ENCODE measurements around the gene CD2AP.
"Not testable (repeated sequence)": the region's sequence is repeated elsewhere in the genome, so short reads cannot be mapped to it uniquely, and the experiment has no call there.

The CD2AP gene

DNA sequence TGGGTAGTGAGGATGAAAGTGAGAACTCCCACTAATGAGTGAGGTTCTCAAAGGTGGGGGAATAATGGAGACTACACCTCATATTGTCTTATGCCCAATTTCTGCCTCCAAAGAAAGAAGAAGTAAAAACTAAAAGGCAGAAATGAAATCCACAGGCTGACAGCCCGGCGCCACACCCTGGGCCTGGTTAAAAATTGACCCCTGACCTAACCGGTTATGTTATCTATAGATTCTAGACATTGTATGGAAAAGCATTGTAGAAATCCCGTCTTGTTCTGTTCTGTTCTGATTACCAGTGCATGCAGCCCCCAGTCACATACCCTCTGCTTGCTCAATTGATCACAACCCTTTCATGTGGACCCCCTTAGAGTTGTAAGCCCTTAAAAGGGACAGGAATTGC lies 170.0 kb downstream of the CD2AP start:
- DNase-seq = not testable (repeated sequence)

DNA sequence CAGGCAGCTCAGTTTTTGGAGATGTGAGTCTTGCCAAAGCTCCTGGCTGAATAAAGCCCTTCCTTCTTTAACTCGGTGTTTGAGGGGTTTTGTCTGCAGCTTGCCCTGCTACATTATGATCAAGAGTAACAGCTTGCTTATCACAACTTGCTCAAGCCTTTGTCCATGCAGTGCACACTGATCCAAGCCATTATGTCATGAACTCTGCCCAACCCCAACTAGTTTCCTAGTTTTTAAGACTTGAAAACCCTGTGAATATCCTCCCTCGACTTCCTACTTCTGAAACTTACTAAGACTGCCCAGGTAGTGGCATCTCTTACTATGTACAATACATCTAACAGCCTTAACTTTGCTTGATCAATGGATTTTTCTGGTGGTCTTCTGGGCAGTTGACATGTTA lies 170.4 kb downstream of the CD2AP start:
- no peak for DNase-seq

DNA sequence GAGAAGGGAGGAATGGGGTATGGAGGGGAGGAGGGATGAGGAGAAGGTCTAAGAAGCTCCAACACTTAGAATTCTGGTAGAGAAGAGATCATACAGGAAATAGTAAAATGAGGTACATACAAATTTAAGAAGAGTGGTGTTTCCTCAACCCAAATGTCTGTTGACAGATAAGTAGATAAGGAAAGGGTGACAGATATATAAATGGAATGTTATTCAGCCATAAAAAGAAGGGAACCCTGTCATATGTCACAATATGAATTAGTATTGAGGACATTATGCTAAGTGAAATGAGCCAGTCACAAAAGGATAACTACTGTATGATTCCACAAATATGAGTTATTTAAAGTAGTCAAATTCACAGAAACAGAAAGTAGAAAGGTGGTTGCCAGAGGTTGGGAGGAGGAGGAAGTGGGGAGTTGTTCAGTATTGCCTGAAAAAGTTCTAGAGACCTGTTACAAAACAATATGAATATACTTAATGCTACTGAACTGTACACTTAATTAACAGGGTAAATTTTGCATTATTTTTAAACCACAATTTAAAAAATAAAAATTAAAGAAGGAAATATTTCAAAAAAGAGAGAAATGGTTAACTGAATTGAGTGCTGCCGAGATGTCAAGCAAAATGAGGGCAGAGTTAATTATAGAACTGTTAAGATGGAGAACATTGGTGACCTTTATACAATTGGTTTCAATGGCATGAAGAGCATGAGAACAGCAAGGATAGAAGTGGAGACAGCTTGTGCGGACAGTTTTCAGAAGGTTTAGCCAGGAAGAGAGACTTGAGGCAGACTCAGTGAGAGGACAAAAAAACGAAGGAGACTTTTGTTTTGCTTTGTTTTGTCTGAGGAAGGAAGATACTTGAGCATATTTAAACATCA lies 173.2 kb downstream of the CD2AP start:
- DNase-seq = no peak

DNA sequence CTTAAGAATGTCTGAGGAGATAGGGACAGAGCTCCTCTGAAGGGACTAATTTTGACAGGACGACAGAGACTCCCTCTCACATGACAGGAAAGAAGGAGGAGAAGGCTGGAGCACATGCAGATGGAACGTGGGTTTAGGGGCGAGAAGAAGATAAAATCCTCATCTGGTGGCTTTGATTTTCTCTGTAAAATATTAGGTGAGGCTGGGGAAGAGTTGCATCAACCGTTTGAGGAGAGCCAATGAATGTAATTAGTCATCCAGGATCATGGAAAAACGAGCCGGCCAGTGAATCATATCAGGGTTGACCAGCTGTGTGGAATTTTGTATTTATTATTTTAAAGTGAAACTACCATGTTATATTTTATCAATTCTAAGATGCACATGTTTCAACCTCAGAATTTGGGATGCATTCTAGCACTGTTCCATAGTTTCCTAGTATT lies 173.9 kb downstream of the CD2AP start:
- no peak for DNase-seq

DNA sequence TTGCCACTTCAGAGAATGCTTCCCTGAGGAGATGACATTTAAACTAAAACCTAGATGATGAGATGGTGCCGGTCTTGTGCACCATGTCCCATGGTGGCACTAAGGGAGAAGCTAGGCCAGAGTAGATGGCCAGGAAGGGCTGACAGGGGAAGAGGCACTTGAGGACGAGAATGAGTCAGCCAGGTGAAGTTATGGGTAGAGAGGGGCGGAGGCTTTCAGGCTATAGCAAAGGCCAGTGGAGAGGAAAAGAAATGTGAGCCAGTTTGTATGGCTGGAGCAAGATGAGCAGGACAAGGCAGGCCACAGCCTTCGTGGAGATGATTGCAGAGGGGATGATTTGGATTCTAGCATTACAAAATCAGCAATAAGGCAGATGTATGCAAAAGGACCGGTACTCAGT lies 176.1 kb downstream of the CD2AP start:
- DNase-seq = no peak

DNA sequence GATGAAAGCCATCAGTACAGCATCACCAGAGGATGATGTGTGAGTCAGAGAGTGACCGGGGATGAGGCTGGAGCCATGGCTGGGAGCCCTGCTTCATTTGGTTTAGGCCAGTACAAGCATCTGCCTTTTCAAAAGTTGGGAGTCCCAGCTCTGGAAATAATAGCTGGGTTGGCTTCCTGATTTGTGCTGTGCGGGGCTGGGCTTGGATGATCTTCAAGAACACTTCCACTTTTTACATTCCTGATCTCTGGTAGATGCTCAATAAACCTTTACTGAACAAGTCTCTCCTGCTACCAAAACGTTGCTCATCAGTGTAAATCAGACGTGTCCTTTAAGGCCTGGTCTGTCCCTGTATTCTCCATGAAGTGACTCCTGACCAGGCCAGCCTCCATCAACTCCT lies 176.7 kb downstream of the CD2AP start:
- DNase-seq = no peak

DNA sequence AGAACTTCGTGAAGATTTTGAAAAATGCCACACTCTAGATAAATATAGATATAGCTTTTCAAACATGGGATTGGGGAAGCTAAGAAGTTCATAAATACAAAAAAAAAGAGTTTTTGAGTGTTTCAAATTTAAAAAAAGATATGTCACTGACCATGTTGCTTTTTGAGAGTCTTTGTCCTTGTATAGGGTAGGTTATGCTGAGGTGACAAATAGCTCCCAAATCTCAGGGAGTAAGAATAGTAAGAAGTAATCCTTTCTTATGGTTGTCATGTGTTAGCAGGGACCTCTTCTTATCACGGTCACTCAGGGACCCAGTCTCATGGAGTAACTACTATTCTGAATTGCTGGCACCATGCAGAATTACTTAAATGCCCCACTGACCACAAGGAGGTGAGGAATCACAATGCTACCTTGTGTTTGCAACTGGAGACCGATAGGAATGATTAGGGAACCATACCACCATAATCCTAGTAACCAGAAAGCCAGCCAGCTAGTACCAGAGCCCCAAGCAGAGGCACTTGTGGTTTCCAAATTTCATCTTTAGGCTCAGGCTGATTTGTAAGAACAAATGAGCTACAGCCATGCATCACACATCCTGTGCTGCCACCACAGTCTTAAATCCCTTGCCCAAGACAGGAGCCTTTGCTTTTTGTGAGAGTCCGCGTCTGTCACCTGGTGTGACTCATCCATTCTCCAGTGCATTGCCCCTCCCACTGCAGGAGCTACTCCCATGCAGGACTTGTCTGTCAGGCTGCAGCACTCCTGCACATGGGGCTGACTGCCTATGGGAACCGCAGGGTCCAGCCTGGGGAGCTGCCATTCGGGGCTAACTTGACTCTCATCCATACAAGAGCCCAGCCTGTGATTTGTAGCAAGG lies 178.4 kb downstream of the CD2AP start:
- no peak for DNase-seq

DNA sequence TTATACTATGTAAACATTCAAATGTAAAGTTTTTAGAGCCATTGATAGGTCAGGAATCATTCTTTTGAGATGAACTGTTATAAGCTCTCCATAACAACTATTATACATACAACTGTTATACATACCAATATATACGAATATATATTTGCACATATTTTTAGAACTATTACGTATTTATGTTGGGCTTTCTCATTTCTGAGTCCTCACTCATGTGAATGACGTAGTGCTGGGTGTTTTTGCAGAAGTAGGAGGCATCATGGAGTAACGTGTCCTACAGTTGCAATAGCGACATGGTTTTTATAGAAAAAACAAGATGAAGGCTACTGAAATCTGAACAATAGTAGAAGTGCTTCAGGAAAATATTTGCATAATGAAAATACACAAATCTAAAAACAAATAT lies 184.4 kb downstream of the CD2AP start:
- DNase-seq = no peak

DNA sequence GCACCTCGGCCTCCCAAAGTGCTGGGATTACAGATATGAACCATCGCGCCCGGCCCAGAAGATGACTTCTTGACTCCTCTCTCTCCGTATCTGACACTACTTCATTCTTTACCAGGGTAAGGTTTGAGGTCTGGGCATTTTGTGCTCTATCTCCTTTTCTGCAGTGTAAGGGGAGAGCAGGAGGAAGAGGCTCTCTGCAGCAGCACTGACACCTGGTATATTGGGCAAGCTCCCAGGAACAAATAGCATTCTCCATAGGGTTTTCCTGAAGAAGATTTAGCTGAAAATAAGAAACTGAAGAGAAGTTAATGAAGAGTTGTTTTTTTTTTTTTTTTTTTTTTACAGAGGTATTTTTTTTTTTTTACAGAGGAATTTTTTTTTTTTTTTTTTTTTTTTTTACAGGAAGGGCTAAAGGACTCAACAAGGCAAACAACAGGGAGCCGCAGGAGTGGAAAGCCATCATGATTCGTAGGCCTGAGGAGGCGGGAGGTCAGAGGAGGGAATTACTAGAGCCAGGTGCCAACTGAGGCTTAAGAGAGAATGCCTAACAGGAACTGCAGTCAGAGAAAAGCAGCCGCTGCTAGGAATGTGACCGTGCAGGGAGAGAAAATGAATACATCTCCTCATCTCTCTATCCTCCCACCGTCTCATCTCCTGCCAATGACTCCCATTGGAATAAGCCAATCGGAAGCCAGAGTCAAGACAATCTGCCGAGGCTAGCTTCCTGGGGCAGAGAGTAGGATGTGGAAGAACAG lies 186.1 kb downstream of the CD2AP start:
- DNase-seq = peak in 1 of 2 experiments; percentile 3

GRCh38 chr6:47665112-47665511 lies 187.5 kb downstream of the CD2AP start:
- DNase-seq = peak in 1 of 2 experiments; percentile 69

DNA sequence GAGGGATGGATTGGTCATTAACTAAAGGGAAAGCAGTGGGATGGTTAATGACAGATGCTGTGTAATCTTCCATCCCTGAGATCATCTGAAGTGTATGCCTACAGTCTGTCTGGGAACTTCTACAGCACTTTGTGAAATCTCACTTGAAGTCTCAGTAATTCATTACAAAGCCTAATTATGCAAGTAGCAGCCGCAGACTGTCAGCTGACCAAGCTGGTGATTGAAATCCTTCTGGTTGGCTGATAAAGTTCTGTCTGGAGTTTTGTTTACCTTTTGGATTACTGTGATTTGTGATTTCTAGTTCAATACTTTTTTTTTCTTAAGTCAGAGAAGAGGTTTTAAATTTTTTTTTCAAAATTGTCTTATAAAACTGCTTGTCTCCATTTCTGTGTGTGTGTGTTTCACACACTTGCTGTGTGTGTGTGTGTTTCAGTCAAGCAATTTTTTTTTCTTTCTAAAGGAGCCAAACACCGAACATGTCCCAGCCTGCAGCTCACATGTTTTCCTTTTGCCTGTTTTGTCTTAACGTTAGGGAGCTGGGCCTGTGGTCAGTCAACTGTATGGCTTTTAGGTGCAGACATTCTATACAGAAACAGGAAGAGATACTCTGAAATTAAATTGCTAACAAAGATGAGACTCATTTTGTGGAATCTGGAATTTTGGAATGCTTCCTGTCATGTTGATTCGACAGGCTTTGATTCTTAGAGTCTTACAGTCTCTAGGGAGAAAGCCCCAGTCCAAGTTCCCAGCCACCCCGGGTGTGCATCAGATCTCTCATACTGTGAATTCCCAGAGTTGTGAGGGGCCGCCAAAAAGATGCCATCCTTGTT lies 192.3 kb downstream of the CD2AP start:
- peak in 1 of 2 experiments; percentile 5 for DNase-seq

DNA sequence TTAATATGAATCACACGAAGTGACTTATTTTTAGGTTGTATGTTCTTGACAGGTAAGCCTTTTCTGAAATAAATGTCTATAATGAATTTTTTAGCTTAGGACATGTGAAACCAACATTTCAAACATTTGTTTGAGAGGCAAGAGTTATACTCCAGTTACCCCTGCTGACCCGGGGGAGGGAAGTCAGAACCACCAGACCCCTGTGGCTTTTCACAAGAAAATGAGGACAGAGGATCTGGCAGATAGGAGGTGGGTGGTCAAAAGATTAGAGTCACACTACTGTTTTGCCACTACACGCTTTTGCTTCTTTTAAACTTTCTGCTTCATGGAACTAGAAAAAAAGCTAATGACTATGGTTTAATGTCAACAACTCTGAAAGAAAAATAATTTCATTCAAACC lies 193.3 kb downstream of the CD2AP start:
- no peak for DNase-seq

DNA sequence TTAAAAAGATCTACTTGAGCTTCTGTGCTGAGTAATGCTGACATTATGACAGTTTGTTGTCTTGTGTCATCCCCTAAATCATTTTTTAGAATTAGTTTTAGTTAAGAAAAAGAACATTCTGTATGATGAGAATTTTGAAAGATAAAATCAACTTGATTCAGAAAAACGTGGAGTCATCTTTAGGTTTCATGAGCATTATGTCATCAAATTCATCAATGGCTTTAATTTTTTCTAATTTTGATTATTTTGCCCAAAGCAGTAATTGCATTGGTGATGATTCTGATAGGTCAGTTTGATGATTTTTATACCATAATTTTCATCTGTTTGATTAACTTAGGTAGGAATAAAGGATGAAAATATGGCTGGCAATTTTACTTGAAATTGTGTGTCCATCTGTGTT lies 194.2 kb downstream of the CD2AP start:
- DNase-seq = no peak

GRCh38 chr6:47672816-47673215 lies 195.2 kb downstream of the CD2AP start:
- DNase-seq = no peak

- DNase-seq = no peak
Measured at GRCh38 chr6:47674673-47675072, 197.1 kb downstream of the CD2AP start.
